Thymus (tissue), 11 donors: ENCODE results near the gene RGS12. TPM values are rescaled to one million over a fixed set of nuclear protein-coding genes. Genes with fewer than 3 reads are reported as not detected.
"Not testable (repeated sequence)": the region's sequence is repeated elsewhere in the genome, so short reads cannot be mapped to it uniquely, and the experiment has no call there.

ENCODE experiments used
- DNase-seq, 9 donors: peaks; one replicate each; pipeline ENCODE4 v3.0.0-alpha.2; 2013; ENCODE audit warnings: low spot score in 9 of 9, low read depth in 6 of 9, missing footprints in 1 of 9
- H3K27ac ChIP-seq, 2 donors: one replicate each; pipeline ENCODE4 v1.5.1; 2013; ENCODE audit warnings: control low read depth in 1 of 2, low read depth in 1 of 2, low read length in 1 of 2, mild to moderate bottlenecking in 1 of 2, moderate library complexity in 1 of 2
- H3K27me3 ChIP-seq, 2 donors: one replicate each; pipeline ENCODE4 v1.5.1; 2013; ENCODE audit warnings: low read length in 1 of 2; ENCODE audit not compliant: control insufficient read depth in 2 of 2, insufficient read depth in 1 of 2
- H3K36me3 ChIP-seq, 2 donors: one replicate each; pipeline ENCODE4 v1.5.1; 2013; ENCODE audit warnings: low read length in 1 of 2, mild to moderate bottlenecking in 1 of 2, moderate library complexity in 1 of 2; ENCODE audit not compliant: control insufficient read depth in 2 of 2, insufficient read depth in 2 of 2
- H3K4me1 ChIP-seq, 2 donors: one replicate each; pipeline ENCODE4 v1.5.1; 2013; ENCODE audit warnings: low read length in 2 of 2; ENCODE audit not compliant: control insufficient read depth in 2 of 2, insufficient read depth in 2 of 2
- H3K4me3 ChIP-seq, 2 donors: one replicate each; pipeline ENCODE4 v1.5.1; 2013; ENCODE audit warnings: low read length in 2 of 2, control low read depth in 1 of 2, mild to moderate bottlenecking in 1 of 2
- H3K9me3 ChIP-seq, 2 donors: one replicate each; pipeline ENCODE4 v1.5.1; 2013; ENCODE audit warnings: low read length in 1 of 2, mild to moderate bottlenecking in 1 of 2; ENCODE audit not compliant: control insufficient read depth in 2 of 2, insufficient read depth in 1 of 2
- WGBS: extraction: QIAGEN DNeasy Blood & Tissue Kit; methylation state at CpG from one replicate; pipeline ENCODE4 v1.1.7; 2013; 5-methylcytosine and 5-hydroxymethylcytosine counted together
- polyA plus RNA-seq: library from polyadenylated mRNA; stranded (reverse); fragments of 200-250 nt; gene quantifications from one replicate; pipeline ENCODE4 v1.2.3, GENCODE V29; 2013
- total RNA-seq: library from RNA; stranded (reverse); fragments of 120-200 nt; gene quantifications from one replicate; pipeline ENCODE4 v1.2.4, GENCODE V29; 2013
- donor health status: healthy.

Gene RGS12
- total and polyA plus RNA-seq, 2 donors = 13.0 to 30.4 TPM

- H3K27me3 ChIP-seq = peaks cover 55 to 82% of the 10 kb centered on the region in 2 donors
- no peak overlapping the region for H3K27ac ChIP-seq
- H3K36me3 ChIP-seq = no peaks in the 10 kb centered on the region
- 96% methylated on average over 19 of the region's 19 CpGs for WGBS
- peaks cover 4 to 6% of the 10 kb centered on the region in 2 donors for H3K9me3 ChIP-seq
- no peak for DNase-seq
- H3K4me3 ChIP-seq = no peak overlapping the region
- H3K4me1 ChIP-seq = peaks cover 17 to 60% of the 10 kb centered on the region in 2 donors
Observed at GRCh38 chr4:3299976-3300671, 7.3 kb downstream of the RGS12 start.

GRCh38 chr4:3300882-3301281, 8.1 kb downstream of the RGS12 start:
- Histone ChIP-seq H3K4me1 (peaks cover 24 to 67% of the 10 kb centered on the region in 2 donors), H3K27me3 (peaks cover 52 to 81% of the 10 kb centered on the region in 2 donors)
- not testable (repeated sequence) for H3K27ac ChIP-seq, H3K36me3 ChIP-seq, H3K9me3 ChIP-seq, DNase-seq, H3K4me3 ChIP-seq
- 96% methylated on average over 15 of the region's 15 CpGs for WGBS

- Histone ChIP-seq H3K4me1 (peaks cover 26 to 74% of the 10 kb centered on the region in 2 donors), H3K9me3 (peaks cover 4 to 6% of the 10 kb centered on the region in 2 donors), H3K27ac (no peak overlapping the region), H3K27me3 (peaks cover 52 to 81% of the 10 kb centered on the region in 2 donors), H3K36me3 (no peaks in the 10 kb centered on the region), H3K4me3 (no peak overlapping the region)
- DNase-seq = peak in 5 of 9 donors; percentile 11 to 59 (median 29)
- 89% methylated on average over 15 of the region's 15 CpGs for WGBS
Observed at GRCh38 chr4:3301450-3302172, 8.8 kb downstream of the RGS12 start.

- Histone ChIP-seq H3K36me3 (no peaks in the 10 kb centered on the region), H3K4me3 (peak overlapping the region in 1 of 2 donors; percentile 35), H3K27ac (peak overlapping the region in 1 of 2 donors; percentile 75), H3K4me1 (peaks cover 26 to 79% of the 10 kb centered on the region in 2 donors), H3K9me3 (peaks cover 4 to 6% of the 10 kb centered on the region in 2 donors), H3K27me3 (peaks cover 46 to 80% of the 10 kb centered on the region in 2 donors)
- 7% methylated on average over 17 of the region's 17 CpGs for WGBS
- peak; percentile 77 to 97 (median 87) for DNase-seq
Observed at GRCh38 chr4:3302173-3302785, 9.5 kb downstream of the RGS12 start.

GRCh38 chr4:3302786-3303564, 10.2 kb downstream of the RGS12 start:
- H3K4me1 ChIP-seq = peaks cover 26 to 83% of the 10 kb centered on the region in 2 donors
- peak overlapping the region in 1 of 2 donors; percentile 35 for H3K4me3 ChIP-seq
- H3K27me3 ChIP-seq = peaks cover 48 to 80% of the 10 kb centered on the region in 2 donors
- peak overlapping the region; percentile 62 to 75 for H3K27ac ChIP-seq
- H3K9me3 ChIP-seq = peaks cover under 1 to 3% of the 10 kb centered on the region in 2 donors
- peak in 2 of 9 donors; percentile 38 to 55 for DNase-seq
- no peaks in the 10 kb centered on the region for H3K36me3 ChIP-seq
- WGBS = 8% methylated on average over 16 of the region's 16 CpGs

- H3K9me3 ChIP-seq = peaks cover 0 to 3% of the 10 kb centered on the region in 2 donors
- DNase-seq = peak in 1 of 9 donors; percentile 28
- H3K4me3 ChIP-seq = no peak overlapping the region
- H3K4me1 ChIP-seq = peaks cover 26 to 88% of the 10 kb centered on the region in 2 donors
- 38% methylated on average over 2 of the region's 2 CpGs for WGBS
- no peaks in the 10 kb centered on the region for H3K36me3 ChIP-seq
- peaks cover 46 to 80% of the 10 kb centered on the region in 2 donors for H3K27me3 ChIP-seq
- H3K27ac ChIP-seq = peak overlapping the region in 1 of 2 donors; percentile 7
Observed at GRCh38 chr4:3303565-3303824, 10.7 kb downstream of the RGS12 start.

- DNase-seq = no peak
- peaks cover 0 to 3% of the 10 kb centered on the region in 2 donors for H3K9me3 ChIP-seq
- WGBS = 95% methylated on average over 15 of the region's 15 CpGs
- H3K4me3 ChIP-seq = no peak overlapping the region
- H3K27ac ChIP-seq = no peak overlapping the region
- no peaks in the 10 kb centered on the region for H3K36me3 ChIP-seq
- peaks cover 26 to 89% of the 10 kb centered on the region in 2 donors for H3K4me1 ChIP-seq
- H3K27me3 ChIP-seq = peaks cover 42 to 78% of the 10 kb centered on the region in 2 donors
Observed at GRCh38 chr4:3303923-3304710, 11.3 kb downstream of the RGS12 start.
